GM12873 (cell line): ENCODE data around the gene GABRR2.

Source experiments
- TF ChIP-seq, protein P1 (sequence below): IDR thresholded peaks from 2 replicates; pipeline ENCODE4 v1.5.1; 2012; ENCODE audit warnings: low read depth, mild to moderate bottlenecking, moderate library complexity, low read length, control low read depth; ENCODE audit not compliant: insufficient read depth; ENCODE audit errors: missing control alignments

Gene GABRR2

DNA sequence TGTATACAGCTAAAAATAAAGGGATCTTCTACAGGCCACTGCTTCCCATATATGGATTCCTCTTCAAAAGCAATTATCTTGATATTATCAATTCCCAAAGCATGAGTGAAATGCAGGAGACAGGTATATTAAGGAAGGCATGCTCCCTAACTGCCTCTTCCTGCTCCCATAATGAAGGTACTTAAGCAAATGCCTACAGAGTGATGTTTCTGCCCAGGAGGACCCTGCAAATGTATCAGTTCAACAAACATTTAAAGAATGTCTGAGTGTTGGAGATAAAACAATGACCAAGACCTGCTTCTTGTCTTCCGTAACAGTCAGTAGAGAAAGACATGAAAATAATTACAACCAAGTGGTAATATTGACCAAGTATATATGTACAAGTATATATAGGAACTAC is 33.3 kb upstream of the GABRR2 start:
- TF ChIP-seq, protein P1, sequence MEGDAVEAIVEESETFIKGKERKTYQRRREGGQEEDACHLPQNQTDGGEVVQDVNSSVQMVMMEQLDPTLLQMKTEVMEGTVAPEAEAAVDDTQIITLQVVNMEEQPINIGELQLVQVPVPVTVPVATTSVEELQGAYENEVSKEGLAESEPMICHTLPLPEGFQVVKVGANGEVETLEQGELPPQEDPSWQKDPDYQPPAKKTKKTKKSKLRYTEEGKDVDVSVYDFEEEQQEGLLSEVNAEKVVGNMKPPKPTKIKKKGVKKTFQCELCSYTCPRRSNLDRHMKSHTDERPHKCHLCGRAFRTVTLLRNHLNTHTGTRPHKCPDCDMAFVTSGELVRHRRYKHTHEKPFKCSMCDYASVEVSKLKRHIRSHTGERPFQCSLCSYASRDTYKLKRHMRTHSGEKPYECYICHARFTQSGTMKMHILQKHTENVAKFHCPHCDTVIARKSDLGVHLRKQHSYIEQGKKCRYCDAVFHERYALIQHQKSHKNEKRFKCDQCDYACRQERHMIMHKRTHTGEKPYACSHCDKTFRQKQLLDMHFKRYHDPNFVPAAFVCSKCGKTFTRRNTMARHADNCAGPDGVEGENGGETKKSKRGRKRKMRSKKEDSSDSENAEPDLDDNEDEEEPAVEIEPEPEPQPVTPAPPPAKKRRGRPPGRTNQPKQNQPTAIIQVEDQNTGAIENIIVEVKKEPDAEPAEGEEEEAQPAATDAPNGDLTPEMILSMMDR: no peak

GRCh38 chr6:89347825-89348224 is 32.7 kb upstream of the GABRR2 start:
- TF ChIP-seq, protein P1: no peak

GRCh38 chr6:89346433-89346832 is 31.3 kb upstream of the GABRR2 start:
- TF ChIP-seq, protein P1: no peak

DNA sequence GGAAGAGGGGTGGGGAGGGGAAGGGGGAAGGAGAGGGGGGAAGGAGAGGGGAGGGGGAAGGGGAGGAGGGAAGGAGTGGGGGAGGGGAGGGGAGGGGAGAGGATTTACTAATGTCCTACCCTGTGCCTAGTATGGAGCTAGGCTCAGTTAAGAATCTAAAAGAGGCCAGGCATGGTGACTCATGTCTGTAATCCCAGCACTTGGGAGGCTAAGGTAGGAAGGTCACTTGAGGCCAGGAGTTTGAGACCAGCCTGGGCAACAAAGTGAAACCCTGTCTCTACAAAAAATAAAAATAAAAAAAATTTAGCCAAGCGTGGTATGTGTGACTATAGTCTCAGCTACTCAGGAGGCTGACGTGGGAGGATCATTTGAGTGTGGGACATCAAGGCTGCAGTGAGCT is 24.5 kb upstream of the GABRR2 start:
- TF ChIP-seq, protein P1: no peak

GRCh38 chr6:89335164-89335563 is 20.1 kb upstream of the GABRR2 start:
- TF ChIP-seq, protein P1: no peak

DNA sequence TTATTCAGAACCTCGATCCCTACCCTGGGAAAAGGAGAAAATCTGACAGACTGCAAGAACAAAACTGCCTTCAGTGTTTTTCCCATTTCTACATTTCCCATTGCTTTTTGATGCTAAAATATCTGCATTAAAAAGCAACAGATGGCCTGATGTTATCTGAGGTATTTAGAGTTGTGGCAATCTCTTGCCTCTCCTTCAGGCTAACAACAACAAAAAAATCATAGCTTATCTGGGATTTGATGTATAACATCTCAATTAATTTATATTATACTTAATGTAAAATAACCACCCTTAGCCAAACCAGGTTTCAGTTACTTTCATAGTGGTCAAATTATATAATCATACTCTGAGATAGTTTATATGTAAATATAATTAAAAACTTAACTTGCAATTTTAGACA is 15.8 kb upstream of the GABRR2 start:
- TF ChIP-seq, protein P1: no peak

DNA sequence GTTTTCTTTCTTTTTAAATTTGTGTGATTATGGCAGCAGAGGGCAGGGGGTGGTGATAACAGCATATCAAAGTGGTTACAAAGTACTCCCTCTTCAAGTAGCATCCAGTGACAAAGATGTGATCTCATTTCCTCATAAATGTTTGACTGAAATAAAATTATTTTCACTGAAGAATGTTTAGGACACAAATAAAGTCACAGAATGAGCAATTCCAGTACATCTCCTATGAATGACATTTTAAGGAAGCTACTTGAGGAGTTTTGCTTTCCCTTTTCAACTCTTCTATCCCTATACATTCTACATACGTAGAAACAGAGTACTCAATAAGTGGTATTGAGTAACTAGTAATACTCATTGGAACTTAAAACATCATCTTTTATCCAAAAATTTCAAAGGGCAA is 13.9 kb upstream of the GABRR2 start:
- TF ChIP-seq, protein P1: no peak
